K562 (cell line): ENCODE results near the gene CARD10. TPM values are rescaled to one million over a fixed set of nuclear protein-coding genes. Genes with fewer than 3 reads are reported as not detected.
A peak's percentile ranks its signal among the peaks of the same experiment; 100 is the strongest.

Experiments used
- ARHGAP35 ChIP-seq: fragments of 450-650 bp; IDR thresholded peaks from 2 replicates; pipeline ENCODE4 v1.6.1; 2018; ENCODE audit not compliant: partially characterized antibody
- CEBPG ChIP-seq, 3 experiments: fragments of 200-800 bp in 1 of 3; sonication (Bioruptor generic) in 1 of 3; sonication (generic) in 1 of 3; formaldehyde crosslinking in 1 of 3; IDR thresholded peaks in 2 of 3; conservative IDR thresholded peaks in 1 of 3; 2 replicates each; pipeline versions ENCODE4 v1.6.1 to v1.8.0; 2016 to 2022; ENCODE audit warnings: missing compliant biosample characterization in 2 of 3, missing genetic modification characterization in 2 of 3, mild to moderate bottlenecking in 1 of 3, missing genetic modification reagents in 1 of 3
- ELF2 ChIP-seq: fragments of 250-450 bp; sonication (Bioruptor Pico); IDR thresholded peaks from 2 replicates; pipeline ENCODE4 v1.5.0; 2021; ENCODE audit warnings: mild to moderate bottlenecking
- FOXA1 ChIP-seq: fragments of 450-650 bp; IDR thresholded peaks from 2 replicates; pipeline ENCODE4 v1.6.1; 2016; ENCODE audit warnings: mild to moderate bottlenecking, borderline replicate concordance
- JUN ChIP-seq, 2 experiments: sonication (generic) in 1 of 2; formaldehyde crosslinking in 1 of 2; IDR thresholded peaks; 2 replicates each; pipeline versions ENCODE4 v1.6.1 to v1.8.0; 2012 to 2022; ENCODE audit warnings: borderline replicate concordance in 2 of 2, mild to moderate bottlenecking in 2 of 2, improper control_type of control experiment in 1 of 2, low read depth in 1 of 2, low read length in 1 of 2, missing genetic modification reagents in 1 of 2
- MITF ChIP-seq: IDR thresholded peaks from 2 replicates; pipeline ENCODE4 v1.6.1; 2014; ENCODE audit warnings: antibody characterized with exemption
- MLLT1 ChIP-seq, 2 experiments: fragments of 450-650 bp; IDR thresholded peaks; 2 replicates each; pipeline ENCODE4 v1.6.1; 2016
- NRF1 ChIP-seq, 2 experiments: fragments of 450-650 bp; IDR thresholded peaks in 1 of 2; conservative IDR thresholded peaks in 1 of 2; 2 replicates each; pipeline ENCODE4 v1.6.1; 2014; ENCODE audit warnings: mild to moderate bottlenecking in 2 of 2
- RUNX1 ChIP-seq: sonication (generic); IDR thresholded peaks from 2 replicates; pipeline ENCODE4 v1.6.1; 2016; ENCODE audit warnings: antibody characterized with exemption, low read depth
- SMARCE1 ChIP-seq: fragments of 450-650 bp; IDR thresholded peaks from 2 replicates; pipeline ENCODE4 v1.7.1; 2016; ENCODE audit warnings: mild to moderate bottlenecking
- SUPT5H ChIP-seq: fragments of 450-650 bp; IDR thresholded peaks from 2 replicates; pipeline ENCODE4 v1.6.1; 2016
- TCF7L2 ChIP-seq: fragments of 150-350 bp; IDR thresholded peaks from 2 replicates; pipeline ENCODE4 v1.6.1; 2016; ENCODE audit warnings: low read depth, mild to moderate bottlenecking, low read length, moderate library complexity
- TOE1 ChIP-seq, 2 experiments: fragments of 450-650 bp in 1 of 2; sonication (generic) in 1 of 2; formaldehyde crosslinking in 1 of 2; IDR thresholded peaks; 2 replicates each; pipeline versions ENCODE4 v1.7.1 to v1.8.0; 2016 to 2022; ENCODE audit warnings: borderline replicate concordance in 2 of 2, mild to moderate bottlenecking in 2 of 2, antibody characterized with exemption in 1 of 2, inconsistent platforms in 1 of 2, low read depth in 1 of 2, missing genetic modification reagents in 1 of 2, moderate library complexity in 1 of 2
- XRCC5 ChIP-seq: fragments of 200-400 bp; formaldehyde crosslinking; IDR thresholded peaks from 2 replicates; pipeline ENCODE4 v1.6.1; 2017; ENCODE audit warnings: low read depth, mild to moderate bottlenecking, low read length
- ZNF175 ChIP-seq: fragments of 200-800 bp; sonication (Bioruptor generic); IDR thresholded peaks from 2 replicates; pipeline ENCODE4 v1.6.1; 2016; ENCODE audit warnings: low read depth, mild to moderate bottlenecking, missing genetic modification characterization, missing compliant biosample characterization
- ZNF232 ChIP-seq: sonication (generic); formaldehyde crosslinking; IDR thresholded peaks from 2 replicates; pipeline ENCODE4 v1.8.0; 2022; ENCODE audit warnings: mild to moderate bottlenecking, missing genetic modification reagents
- ZNF589 ChIP-seq: fragments of 200-800 bp; sonication (Bioruptor generic); IDR thresholded peaks from 2 replicates; pipeline ENCODE4 v1.6.1; 2016; ENCODE audit warnings: low read depth, missing genetic modification characterization, missing compliant biosample characterization
- polyA plus RNA-seq, 8 experiments: library from polyadenylated mRNA; depleted of rRNA in 4 of 8; stranded (reverse) in 5 of 8; unstranded in 3 of 8; fragments of >200 nt; fragmentation: Nextera tagmentation in 2 of 8; fragmentation: Illumina TruSeq in 1 of 8; extraction: Ambion mirVana in 2 of 8; extraction: Trizol in 1 of 8; gene quantifications; 2 replicates each; pipeline versions ENCODE4 v1.2.1 to v1.2.3, GENCODE V29; 2011 to 2014; ENCODE audit warnings: inconsistent platforms in 1 of 8, missing spikeins in 1 of 8
- total RNA-seq, 7 experiments: library from RNA; depleted of rRNA in 6 of 7; stranded (reverse); fragments of >200 nt in 6 of 7; fragmentation: Illumina TruSeq in 2 of 7; extraction: Trizol in 2 of 7; gene quantifications; 2 replicates each; pipeline versions ENCODE4 v1.2.1 to v1.2.3, GENCODE V29; 2011 to 2021; ENCODE audit warnings: low replicate concordance in 1 of 7

Gene CARD10
- total and polyA plus RNA-seq, 9 of the 15 experiments (the other 6 are each of a cell fraction or from before 2014, with no cell fraction given) = 0.13 to 5.8 (median 1.6) TPM

- TF ChIP-seq MITF (no peak), SUPT5H (no peak), NRF1 (conservative IDR thresholded peaks at IDR 0.05 in 1 of 2, IDR thresholded peaks at IDR 0.05 in 1 of 2) (no peak), RUNX1 (no peak), JUN (IDR thresholded peaks at IDR 0.05; ENCODE audit: borderline replicate concordance, low read depth, low read length) (no peak), JUN (CRISPR knock-in tag; IDR thresholded peaks at IDR 0.05; ENCODE audit: borderline replicate concordance) (no peak), ELF2 (no peak), ZNF589 (peak; percentile 68; the same call in 1 of the 2 replicates), SMARCE1 (0 out of 2 replicates have a peak, but pooled peaks have one; percentile 2), FOXA1 (no peak), TOE1 (IDR thresholded peaks at IDR 0.05; ENCODE audit: borderline replicate concordance) (no peak), TOE1 (CRISPR knock-in tag; IDR thresholded peaks at IDR 0.05; ENCODE audit: borderline replicate concordance, low read depth) (no peak), XRCC5 (peak; percentile 9; the same call in 1 of the 2 replicates), ZNF232 (CRISPR knock-in tag) (no peak), MLLT1 (IDR thresholded peaks at IDR 0.05) (0 out of 4 replicates have a peak, but pooled peaks of 1 of the 2 experiments have one; percentile 0), ARHGAP35 (no peak), CEBPG (CRISPR knock-in tag; IDR thresholded peaks at IDR 0.05) (no peak), CEBPG (tag; conservative IDR thresholded peaks at IDR 0.05 in 1 of 2, IDR thresholded peaks at IDR 0.05 in 1 of 2) (peak in 1 of 2 experiments; percentile 30; a peak in 1 of 4 replicates), ZNF175 (CRISPR knock-in tag) (peak; percentile 43; the same call in 1 of the 2 replicates), TCF7L2 (no peak)
Measured at GRCh38 chr22:37562049-37562875, 43.0 kb upstream of the CARD10 start (continued).
